NOMO-1 (cell line): ENCODE data around the gene TAS2R3.
"Not testable (repeated sequence)": the region's sequence is repeated elsewhere in the genome, so short reads cannot be mapped to it uniquely, and the experiment has no call there.

Experiments used
- DNase-seq, 2 experiments: peaks; one replicate each; lab custom pipeline; 2025; ENCODE audit not compliant: unreplicated experiment in 2 of 2; lab: John Stamatoyannopoulos, UW

The TAS2R3 gene

GRCh38 chr7:141763797-141764196 lies at the start of gene TAS2R3:
Gene TAS2R3, plus strand, starts transcription at chr7:141764097. Its CDS starts 62 bp downstream, at chr7:141764159.
- no peak for DNase-seq

- no peak for DNase-seq
These were observed 49.3 kb upstream of the TAS2R3 start for GRCh38 chr7:141714571-141714970.

- no peak for DNase-seq
These were observed 48.9 kb upstream of the TAS2R3 start for GRCh38 chr7:141715018-141715417.

- no peak for DNase-seq
These were observed 47.9 kb upstream of the TAS2R3 start for GRCh38 chr7:141715794-141716689.

- DNase-seq = no peak
These were observed 46.4 kb upstream of the TAS2R3 start for GRCh38 chr7:141717450-141717849.

- DNase-seq = no peak
These were observed 41.4 kb upstream of the TAS2R3 start for GRCh38 chr7:141722529-141722928.

GRCh38 chr7:141729020-141729419 lies 34.9 kb upstream of the TAS2R3 start:
- no peak for DNase-seq

- DNase-seq = no peak
These were observed 32.3 kb upstream of the TAS2R3 start for GRCh38 chr7:141731476-141732149.

- DNase-seq = peak in 1 of 2 experiments; percentile 23
These were observed 26.6 kb upstream of the TAS2R3 start for GRCh38 chr7:141737118-141737835.

GRCh38 chr7:141737836-141738591 lies 25.9 kb upstream of the TAS2R3 start, which contains the start of gene SSBP1:
Gene SSBP1, plus strand, starts transcription at chr7:141738358. Its CDS starts 809 bp downstream, at chr7:141739167.
- peak; percentile 86 to 89 for DNase-seq

- DNase-seq = no peak
These were observed 25.3 kb upstream of the TAS2R3 start for GRCh38 chr7:141738592-141739013.

- no peak for DNase-seq
These were observed 24.6 kb upstream of the TAS2R3 start for GRCh38 chr7:141739250-141739649.

- DNase-seq = no peak
These were observed 21.7 kb upstream of the TAS2R3 start for GRCh38 chr7:141742229-141742628.

GRCh38 chr7:141744131-141744530 lies 19.8 kb upstream of the TAS2R3 start:
- no peak for DNase-seq

- no peak for DNase-seq
These were observed 15.5 kb upstream of the TAS2R3 start for GRCh38 chr7:141748396-141748795.

GRCh38 chr7:141751904-141752303 lies 12.0 kb upstream of the TAS2R3 start:
- DNase-seq = not testable (repeated sequence)

- DNase-seq = no peak
These were observed 11.3 kb upstream of the TAS2R3 start for GRCh38 chr7:141752634-141753033.

GRCh38 chr7:141754939-141755338 lies 9.0 kb upstream of the TAS2R3 start:
- peak in 1 of 2 experiments; percentile 5 for DNase-seq

GRCh38 chr7:141770083-141770583 lies 6.2 kb downstream of the TAS2R3 start:
- not testable (repeated sequence) for DNase-seq

GRCh38 chr7:141776374-141776773 lies 12.5 kb downstream of the TAS2R3 start, which contains the start of gene TAS2R4:
Gene TAS2R4, plus strand, starts transcription at chr7:141776674. Its CDS starts 1,815 bp downstream, at chr7:141778489.
- DNase-seq = no peak
